SK-N-SH treated with all-trans-retinoic acid at 6 μM for 48 hours (cell line): ENCODE results near the gene ADRB1.

ENCODE experiments used
- ARNTL ChIP-seq: fragments of 450-650 bp; formaldehyde crosslinking; IDR thresholded peaks from 2 replicates; pipeline ENCODE4 v1.5.0; 2020; ENCODE audit warnings: low read depth, mild to moderate bottlenecking, moderate library complexity, borderline replicate concordance
- ZNF565 ChIP-seq: fragments of 450-650 bp; formaldehyde crosslinking; conservative IDR thresholded peaks from 2 replicates; pipeline ENCODE4 v1.5.0; 2020; ENCODE audit warnings: low read depth, mild to moderate bottlenecking, moderate library complexity

DNA sequence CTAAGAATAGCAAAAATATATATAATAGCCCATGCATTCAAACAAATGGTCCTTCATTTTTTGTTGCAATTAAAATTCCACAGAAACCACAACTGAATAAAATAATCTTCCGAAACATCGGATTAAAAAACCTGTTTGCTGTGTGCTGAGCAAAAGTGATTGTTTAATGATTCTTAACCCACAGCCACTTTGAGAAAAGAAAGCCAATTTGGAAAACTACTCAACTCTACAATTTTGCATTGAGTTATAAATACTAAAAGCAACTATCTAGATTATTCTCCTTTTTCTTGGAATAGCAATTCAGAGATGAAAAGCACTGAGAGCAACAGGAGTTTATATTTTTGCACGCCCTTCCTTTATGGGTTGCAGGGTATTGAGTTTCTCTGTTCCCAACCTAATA, 8.0 kb downstream of the ADRB1 start:
- no peak for TF ChIP-seq ARNTL (CRISPR knock-in tag)
- TF ChIP-seq ZNF565 (CRISPR knock-in tag) = no peak
